Measurements from ENCODE around the gene SULT1C2.
"Not testable (repeated sequence)": the region's sequence is repeated elsewhere in the genome, so short reads cannot be mapped to it uniquely, and the experiment has no call there.

SULT1C2 gene

DNA sequence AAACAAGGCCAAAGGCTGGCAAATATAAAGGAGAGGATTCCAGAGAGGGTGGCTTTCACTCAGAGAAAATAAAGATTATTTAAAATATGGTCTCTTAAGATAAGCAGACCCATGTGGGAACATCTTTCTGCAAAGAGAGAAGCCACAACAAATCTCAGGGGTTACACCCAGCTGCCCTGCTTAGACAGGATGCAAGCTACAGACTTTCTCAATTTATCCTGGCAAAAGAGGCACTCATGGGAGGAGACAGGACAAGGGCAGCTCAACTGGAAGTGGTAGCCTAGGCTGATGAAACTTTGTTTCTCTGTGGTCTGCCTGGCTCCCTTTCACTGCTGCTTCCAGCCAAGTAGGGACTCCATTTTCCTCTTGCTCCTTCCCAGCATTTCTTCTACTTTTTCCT is 63.2 kb downstream of the SULT1C2 start:
- no peak for DNase-seq (ENCODE audit: low read depth in 2 of 2)

DNA sequence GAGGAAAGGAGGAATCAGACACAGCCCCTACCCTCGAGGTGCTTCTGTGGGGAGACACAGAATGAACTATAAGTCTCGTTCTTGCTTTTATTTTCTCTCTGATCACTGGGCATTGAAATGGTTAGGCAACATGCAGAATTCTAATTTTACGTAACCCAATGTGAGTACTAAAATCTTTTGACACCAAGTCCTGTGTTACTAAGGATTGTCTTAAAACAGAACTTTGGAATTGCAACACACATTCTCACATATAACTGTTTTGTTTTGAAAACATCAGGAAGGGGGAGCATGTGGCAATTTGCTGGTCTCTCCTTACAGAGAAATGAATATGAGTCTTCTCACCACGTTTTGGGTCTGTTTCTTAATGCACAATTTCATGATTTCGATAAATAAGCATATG is 65.4 kb downstream of the SULT1C2 start:
- no peak for DNase-seq (ENCODE audit: low read depth in 2 of 2)

DNA sequence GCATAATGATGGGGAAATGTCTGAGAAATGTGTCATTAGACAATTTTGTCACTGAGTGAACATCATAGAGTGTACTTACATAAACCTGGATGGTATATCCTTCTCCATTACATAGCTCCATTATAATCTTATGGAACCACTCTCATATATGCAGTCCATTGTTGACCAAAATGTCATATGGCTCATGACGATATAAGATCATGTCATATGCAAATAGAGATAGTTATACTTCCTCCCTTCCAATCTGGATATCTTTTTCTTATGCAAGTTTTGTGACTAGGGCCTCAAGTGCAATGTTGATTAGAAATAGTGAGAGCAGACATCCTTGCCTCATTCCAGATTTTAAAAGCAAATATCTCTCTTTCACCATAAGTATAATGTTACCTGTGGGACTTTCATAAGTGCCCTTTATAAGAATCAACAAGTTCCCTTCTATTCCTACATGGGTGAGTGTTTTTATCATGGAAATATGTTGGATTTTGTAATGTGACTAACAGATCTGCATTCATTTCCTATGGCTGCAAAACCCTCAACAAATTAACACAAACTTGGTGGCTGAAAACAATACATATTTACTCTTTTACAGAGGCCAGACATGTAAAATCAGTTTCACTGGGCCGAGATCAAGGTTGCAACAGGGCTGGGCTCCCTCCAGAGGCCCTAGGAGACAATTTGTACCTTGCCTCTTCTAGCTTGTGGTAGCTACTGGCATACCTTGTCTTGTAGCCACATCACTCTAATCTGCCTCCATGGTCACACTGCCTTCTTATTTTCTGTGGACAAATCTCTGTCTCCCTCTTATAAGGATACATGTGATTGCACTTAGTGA is 67.4 kb downstream of the SULT1C2 start:
- DNase-seq (ENCODE audit: low read depth in 2 of 2), result no peak

DNA sequence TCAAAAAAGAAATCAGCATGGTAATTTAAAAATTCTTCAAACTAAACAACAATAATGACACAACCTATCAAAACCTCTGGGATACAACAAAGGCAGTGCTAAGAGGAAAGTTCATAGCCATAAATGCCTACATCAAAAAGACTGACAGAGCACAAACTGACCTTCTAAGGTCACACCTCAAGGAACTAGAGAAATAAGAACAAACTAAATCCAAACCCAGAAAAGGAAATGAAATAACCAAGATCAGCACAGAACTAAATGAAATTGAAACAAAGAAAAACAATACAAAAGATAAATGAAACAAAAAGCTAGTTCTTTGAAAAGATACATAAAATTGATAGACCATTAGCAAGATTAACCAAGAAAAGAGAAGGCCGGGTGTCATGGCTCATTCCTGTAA is 70.6 kb downstream of the SULT1C2 start:
- not testable (repeated sequence) for DNase-seq (ENCODE audit: low read depth in 2 of 2)

Measured in activated CD4-positive, alpha-beta T cell treated with anti-CD3 and anti-CD28 coated beads for 24 hours (primary cell).